GM06990 (cell line): ENCODE measurements around the gene ESRRG.

Experiments
- DNase-seq: peaks from one replicate; pipeline ENCODE4 v3.0.0-alpha.2; 2011; ENCODE audit not compliant: insufficient read length; ENCODE audit errors: extremely low read depth
- H3K27me3 ChIP-seq: replicated peaks from 2 replicates; pipeline ENCODE4 v1.6.0; 2011; ENCODE audit warnings: low read length; ENCODE audit not compliant: control insufficient read depth, insufficient read depth
- H3K36me3 ChIP-seq: 2 replicates; pipeline ENCODE4 v1.5.1; 2011; ENCODE audit warnings: low read length; ENCODE audit not compliant: control insufficient read depth, insufficient read depth
- H3K4me3 ChIP-seq: replicated peaks from 2 replicates; pipeline ENCODE4 v1.5.1; 2011; ENCODE audit warnings: low read depth, mild to moderate bottlenecking, control low read depth, low read length
- TF ChIP-seq, protein P1 (sequence below): IDR thresholded peaks from 2 replicates; pipeline ENCODE4 v1.5.1; 2011; ENCODE audit warnings: low read length, control low read depth, mild to moderate bottlenecking, inconsistent platforms; ENCODE audit not compliant: insufficient read depth, poor library complexity, severe bottlenecking

Gene ESRRG

DNA sequence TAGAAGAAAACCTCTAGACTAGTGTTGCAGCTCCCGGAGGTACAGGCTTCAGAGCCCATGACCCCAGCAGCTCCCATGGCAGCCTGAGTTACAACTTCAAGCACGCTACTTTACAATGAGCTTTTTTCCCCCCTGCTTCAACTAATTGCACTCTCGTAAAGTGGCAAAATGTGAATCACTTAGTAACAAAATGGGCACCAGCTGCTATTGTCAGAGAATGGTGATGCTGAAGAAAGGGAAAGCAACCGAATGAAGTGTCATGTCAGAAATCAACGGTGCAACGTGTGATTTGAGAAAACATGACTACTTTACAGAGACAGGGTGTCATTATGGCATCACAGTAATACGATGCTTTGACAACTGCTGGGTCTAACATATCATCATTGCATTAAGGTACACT, 40.5 kb downstream of the ESRRG start:
- Histone ChIP-seq H3K4me3 (no peak overlapping the region), H3K36me3 (no peaks in the 10 kb centered on the region), H3K27me3 (no peaks in the 10 kb centered on the region)
- TF ChIP-seq, protein P1, sequence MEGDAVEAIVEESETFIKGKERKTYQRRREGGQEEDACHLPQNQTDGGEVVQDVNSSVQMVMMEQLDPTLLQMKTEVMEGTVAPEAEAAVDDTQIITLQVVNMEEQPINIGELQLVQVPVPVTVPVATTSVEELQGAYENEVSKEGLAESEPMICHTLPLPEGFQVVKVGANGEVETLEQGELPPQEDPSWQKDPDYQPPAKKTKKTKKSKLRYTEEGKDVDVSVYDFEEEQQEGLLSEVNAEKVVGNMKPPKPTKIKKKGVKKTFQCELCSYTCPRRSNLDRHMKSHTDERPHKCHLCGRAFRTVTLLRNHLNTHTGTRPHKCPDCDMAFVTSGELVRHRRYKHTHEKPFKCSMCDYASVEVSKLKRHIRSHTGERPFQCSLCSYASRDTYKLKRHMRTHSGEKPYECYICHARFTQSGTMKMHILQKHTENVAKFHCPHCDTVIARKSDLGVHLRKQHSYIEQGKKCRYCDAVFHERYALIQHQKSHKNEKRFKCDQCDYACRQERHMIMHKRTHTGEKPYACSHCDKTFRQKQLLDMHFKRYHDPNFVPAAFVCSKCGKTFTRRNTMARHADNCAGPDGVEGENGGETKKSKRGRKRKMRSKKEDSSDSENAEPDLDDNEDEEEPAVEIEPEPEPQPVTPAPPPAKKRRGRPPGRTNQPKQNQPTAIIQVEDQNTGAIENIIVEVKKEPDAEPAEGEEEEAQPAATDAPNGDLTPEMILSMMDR, result no peak
- DNase-seq, result no peak

GRCh38 chr1:216679108-216679507, 44.1 kb downstream of the ESRRG start:
- TF ChIP-seq, protein P1, result no peak
- Histone ChIP-seq H3K27me3 (no peaks in the 10 kb centered on the region), H3K36me3 (no peaks in the 10 kb centered on the region), H3K4me3 (no peak overlapping the region)
- DNase-seq, result no peak

GRCh38 chr1:216670118-216670883, 52.9 kb downstream of the ESRRG start:
- TF ChIP-seq, protein P1, result no peak
- H3K36me3 ChIP-seq, result no peaks in the 10 kb centered on the region
- no peak for DNase-seq
- H3K4me3 ChIP-seq, result no peak overlapping the region
- H3K27me3 ChIP-seq, result no peaks in the 10 kb centered on the region

DNA sequence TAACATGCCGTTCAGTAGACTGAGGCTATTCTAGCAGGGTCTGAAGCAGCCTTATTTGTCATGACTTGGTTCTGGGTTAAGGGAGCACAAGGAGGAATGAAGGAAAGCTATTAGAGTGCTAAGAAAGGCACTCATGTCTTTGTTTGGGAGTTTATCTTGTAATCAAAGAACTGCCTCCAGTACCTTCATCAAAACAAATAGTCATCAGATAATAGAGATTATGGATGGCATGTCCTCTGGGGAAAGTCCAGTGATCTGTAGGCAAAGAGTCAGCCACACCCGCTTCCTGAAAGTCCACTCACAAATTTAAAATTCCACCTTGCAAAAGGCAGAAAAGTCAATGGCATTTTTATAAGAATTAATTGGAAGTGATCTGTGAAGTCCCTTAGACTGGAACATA, 56.8 kb downstream of the ESRRG start:
- no peaks in the 10 kb centered on the region for H3K36me3 ChIP-seq
- no peak for DNase-seq
- no peaks in the 10 kb centered on the region for H3K27me3 ChIP-seq
- TF ChIP-seq, protein P1, result no peak
- H3K4me3 ChIP-seq, result no peak overlapping the region

DNA sequence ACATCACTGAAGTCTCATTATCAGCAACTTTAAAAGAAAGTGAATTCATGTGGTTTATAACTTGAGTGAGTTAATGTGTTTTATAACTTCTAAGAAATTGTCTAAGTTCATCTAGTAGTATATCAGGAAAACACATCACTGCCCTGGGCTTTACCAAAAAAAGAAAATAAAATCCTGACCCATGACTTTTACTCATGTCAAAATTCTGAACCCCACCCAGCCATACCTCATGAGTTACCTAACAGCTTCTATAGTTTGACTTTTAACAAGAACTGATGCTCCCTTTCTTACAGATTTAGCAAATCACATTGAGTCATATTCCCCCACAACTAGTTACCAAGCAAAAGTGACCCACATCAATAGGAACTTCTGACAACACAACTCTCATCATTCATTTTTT, 57.4 kb downstream of the ESRRG start:
- TF ChIP-seq, protein P1, result no peak
- no peak overlapping the region for H3K4me3 ChIP-seq
- no peaks in the 10 kb centered on the region for H3K27me3 ChIP-seq
- no peaks in the 10 kb centered on the region for H3K36me3 ChIP-seq
- DNase-seq, result no peak
